ENCODE results near the gene EPB41L3.
"Not testable (repeated sequence)": the region's sequence is repeated elsewhere in the genome, so short reads cannot be mapped to it uniquely, and the experiment has no call there.

The EPB41L3 gene

DNA sequence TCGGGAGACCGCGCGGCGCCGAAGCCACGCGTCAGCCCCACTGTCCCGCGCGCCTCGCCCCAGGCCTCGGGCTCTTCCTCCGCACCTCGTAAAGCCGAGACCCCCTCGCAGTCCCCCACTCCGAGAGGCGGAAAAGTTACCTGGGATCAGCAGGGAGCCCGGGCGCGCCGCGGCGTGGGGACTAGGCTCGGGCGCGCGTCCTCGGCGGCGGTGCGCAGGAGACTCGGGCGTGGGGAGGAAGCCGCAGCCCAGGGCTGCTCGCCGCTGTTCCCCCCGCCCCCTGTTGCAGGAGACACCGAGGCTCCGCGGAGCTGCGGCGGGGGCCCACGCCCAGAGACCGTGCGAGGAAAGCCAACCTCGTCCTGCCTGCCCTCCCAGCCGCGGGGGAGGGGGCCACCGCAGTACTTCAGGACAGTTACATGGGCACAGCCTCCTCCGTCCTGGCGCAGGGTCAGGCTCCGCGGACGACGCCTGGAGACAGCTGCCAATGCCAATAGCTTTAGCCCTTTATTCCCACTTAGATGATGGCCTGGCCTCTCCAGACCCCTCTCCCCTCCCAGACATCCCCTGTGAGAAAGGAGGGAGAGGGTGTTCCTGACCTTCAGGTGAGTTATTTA is at the start of gene EPB41L3:
Gene EPB41L3 (minus strand): TSS at position 225 of the 617 bp plus-strand sequence. CDS start 54,814 bp downstream, outside the sequence.
- no peak for DNase-seq (ENCODE audit: low read depth in 2 of 2)

DNA sequence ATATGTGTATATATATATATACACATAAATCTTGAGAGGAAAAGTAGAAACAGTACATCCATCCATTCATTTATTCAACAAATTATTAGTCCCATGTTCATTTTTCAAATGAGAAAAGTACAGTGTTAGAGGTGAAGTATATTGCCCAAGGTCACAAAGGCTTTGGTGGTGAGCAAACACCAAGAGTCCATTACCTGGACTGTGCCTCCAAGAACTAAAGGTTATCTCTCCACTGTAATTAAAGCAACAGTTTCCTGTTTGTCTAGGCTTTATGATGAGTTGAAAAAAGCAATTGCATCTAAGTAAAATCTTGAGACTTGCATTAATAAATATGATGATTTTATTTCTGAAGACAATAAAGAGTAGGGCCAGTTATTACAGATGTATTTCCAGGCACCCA is 44.7 kb upstream of the EPB41L3 start:
- no peak for DNase-seq (ENCODE audit: low read depth in 2 of 2)

DNA sequence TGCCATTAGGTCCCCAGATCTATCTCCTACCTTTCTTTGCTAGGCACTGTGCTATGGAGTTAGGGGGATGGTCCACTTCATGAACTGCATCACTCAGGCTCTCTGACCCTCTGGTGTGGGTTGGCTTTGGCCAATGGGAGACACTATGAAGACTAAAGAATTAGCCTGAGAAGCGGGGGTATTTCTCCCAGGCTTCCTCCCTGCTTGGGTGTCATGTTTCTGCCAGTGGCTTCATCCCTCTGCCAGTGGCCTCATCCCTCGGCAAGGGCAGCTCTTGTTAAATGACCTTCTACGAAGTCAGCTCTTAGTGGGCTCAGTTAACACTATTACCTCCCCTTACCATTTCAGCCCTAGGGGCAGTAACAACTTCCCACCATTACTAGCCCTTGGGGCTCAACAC is 41.9 kb upstream of the EPB41L3 start:
- DNase-seq (ENCODE audit: low read depth in 2 of 2), result no peak

DNA sequence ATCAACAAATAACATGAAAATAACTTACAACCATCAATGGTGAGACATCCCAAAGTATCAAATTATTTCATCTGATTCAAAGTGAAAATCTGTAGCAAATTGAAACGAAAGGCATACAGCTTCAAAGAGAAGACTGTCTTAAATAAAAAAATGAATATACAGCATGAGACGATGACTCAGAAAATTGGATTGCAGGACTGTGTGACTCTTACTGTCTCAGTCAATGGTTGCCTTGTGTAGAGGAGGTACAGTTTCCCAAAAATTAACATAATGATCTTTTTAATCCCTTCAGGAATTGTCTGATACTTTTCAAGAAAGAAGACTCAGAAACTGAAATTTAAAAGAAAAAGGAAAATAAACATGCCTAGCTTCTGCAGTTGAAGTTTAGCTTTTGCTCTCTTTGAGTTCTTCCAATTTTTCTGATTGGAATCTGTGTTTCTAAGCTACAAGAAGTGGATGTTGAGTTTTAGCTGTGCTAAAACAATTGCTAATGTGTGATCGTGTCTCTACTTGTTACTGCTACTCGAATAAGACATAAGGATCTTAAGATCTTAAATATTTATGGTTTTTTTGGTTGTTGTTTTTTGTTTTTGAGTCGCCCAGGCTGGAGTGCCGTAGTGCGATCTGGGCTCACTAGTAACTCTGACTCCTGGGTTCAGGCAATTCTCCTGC is 41.1 kb upstream of the EPB41L3 start:
- no peak for DNase-seq (ENCODE audit: low read depth in 2 of 2)

DNA sequence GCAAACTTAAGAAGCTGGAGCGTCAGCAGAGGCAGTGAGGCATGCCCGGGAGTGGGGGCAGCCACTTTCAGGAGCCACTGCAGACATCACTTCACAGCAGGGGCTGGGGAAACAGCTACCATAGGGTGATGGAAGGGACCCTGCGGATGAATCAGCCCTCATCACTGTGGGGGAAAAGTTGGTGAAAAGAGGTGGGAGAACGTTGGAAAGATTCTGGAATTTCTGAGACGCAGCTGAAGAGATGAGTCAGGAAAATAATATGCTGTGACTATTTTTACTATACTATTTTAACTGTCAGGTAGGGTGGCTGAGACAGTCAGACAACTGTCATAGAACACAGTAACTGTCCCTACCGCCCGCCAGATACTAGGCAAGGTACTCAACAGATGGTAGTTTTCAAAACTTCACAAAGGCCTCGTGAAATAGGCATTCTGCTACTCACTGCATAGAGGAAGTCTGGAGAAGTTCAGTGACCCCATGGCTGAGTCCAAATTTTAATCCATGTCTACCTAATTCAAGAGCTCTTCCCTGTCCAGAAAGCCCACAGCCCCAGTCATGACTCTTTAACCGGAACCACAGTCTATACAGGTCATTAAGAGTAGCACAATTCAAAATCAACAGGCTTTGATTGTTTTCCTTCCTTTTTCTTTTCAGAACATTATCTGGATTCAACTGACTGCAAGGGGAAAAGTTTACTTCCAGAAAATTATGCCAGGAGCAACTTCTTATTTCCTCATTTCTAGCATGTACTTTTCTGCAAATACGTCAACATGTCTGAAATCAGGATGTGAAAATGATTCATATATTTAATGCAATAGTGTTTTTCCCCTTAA is 39.3 kb upstream of the EPB41L3 start:
- no peak for DNase-seq (ENCODE audit: low read depth in 2 of 2)

DNA sequence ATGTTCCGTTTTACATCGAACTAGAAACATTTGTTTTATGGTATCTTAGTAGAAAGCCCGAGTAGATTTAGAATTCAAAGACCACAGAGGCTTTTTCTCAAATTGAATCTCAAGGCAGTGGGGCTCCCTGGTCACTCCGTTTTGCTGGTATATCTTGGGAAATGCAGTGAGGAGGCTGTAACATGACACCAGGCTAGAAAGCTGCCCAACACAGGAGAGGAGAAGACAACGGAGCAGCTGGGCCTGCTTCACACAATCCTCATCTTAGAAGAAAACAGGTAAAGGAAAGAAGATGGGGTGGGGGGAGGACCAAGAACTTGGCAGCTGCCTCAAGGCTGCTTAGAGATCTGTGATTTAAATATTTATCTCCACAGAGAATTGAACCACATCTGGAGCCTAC is 38.3 kb upstream of the EPB41L3 start:
- DNase-seq (ENCODE audit: low read depth in 2 of 2), result no peak

DNA sequence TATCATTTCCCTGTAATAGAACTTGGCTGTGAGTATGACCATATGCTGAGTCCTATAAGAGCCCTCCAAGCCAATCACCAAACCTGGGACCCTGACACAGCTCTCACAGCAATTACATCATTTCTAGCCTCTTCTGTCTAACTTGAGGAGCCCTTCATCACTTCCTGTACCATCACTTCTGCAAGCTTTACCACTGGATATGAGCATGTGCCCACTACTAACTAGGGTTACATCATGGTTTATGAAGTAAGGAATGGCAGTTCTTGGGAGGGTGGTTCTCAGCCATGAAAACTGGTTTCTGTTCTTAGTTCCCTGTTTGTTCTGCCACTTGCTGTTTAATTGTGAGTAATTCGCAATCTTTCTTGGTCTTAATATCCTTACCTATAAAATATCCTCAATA is 31.0 kb upstream of the EPB41L3 start:
- DNase-seq (ENCODE audit: low read depth in 2 of 2), result no peak

DNA sequence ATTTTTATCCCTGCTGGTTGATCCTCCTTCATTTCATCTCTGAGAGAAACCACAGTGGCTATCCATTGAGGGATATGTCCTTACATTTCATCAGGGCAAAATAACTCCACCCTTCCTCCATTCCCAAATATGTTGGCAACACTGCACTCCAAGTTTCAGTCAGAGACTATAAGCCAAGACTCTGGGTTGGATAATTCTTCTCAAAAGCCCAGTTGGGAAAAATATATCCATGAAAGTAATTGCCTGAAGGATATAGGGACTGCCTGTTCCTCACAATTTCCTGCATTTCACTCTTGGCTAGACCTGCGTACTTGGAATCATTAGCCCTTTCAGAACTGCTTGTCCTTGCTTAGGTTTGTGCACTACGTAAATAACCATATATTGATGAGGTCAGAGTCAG is 27.9 kb upstream of the EPB41L3 start:
- no peak for DNase-seq (ENCODE audit: low read depth in 2 of 2)

DNA sequence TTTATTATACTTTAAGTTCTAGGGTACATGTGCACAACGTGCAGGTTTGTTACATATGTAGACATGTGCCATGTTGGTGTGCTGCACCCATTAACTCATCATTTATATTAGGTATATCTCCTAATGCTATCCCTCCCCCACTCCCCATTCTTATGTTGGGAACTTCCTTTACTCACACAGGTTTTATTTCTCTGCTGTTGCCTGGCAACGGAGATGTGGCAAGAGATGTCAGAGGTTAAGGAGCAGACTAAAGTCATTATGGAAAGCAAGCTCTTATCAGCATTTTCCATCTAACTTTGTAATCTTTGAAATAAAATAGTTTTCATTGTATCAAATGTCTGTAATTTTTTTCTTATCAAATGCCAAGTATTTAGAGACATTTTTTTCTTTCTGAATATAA is 26.8 kb upstream of the EPB41L3 start:
- DNase-seq (ENCODE audit: low read depth in 2 of 2), result not testable (repeated sequence)

DNA sequence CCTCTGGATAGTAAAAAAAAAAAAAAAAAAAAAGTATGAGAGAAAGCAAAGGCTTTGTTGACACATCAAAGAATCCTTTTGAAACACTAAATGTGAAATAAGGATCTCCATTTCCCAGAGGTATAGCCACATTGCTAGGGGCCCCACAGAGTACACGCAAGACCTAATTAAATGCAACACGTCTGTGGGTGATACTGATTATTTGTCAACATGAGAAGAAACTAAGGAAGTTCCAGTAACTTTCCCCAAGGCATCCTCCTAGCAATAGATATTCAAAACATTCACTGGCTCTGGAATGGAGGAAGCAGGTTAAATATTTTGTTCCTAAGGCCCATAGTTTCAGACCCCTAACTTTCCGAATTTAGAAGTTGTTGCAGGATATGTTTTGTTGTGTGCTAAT is 24.6 kb upstream of the EPB41L3 start:
- no peak for DNase-seq (ENCODE audit: low read depth in 2 of 2)

DNA sequence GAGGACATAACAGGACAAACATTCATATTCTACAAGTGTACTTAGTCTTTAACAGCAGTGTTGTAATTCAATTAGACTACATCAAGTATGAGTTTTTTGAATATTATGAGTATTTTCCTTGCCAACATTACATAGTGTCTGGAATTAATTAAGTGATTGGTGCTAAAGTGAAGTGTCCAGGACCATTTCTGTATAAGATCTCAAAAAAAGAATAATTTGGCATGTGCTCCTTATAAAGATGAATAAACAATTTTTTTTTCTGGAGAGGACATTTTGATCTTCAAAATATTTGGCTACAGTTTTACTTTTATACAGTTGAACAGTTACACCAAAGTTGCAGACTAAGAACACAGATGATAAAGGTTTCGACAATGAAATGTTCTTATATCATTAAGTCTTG is 15.1 kb upstream of the EPB41L3 start:
- DNase-seq (ENCODE audit: low read depth in 2 of 2), result no peak

DNA sequence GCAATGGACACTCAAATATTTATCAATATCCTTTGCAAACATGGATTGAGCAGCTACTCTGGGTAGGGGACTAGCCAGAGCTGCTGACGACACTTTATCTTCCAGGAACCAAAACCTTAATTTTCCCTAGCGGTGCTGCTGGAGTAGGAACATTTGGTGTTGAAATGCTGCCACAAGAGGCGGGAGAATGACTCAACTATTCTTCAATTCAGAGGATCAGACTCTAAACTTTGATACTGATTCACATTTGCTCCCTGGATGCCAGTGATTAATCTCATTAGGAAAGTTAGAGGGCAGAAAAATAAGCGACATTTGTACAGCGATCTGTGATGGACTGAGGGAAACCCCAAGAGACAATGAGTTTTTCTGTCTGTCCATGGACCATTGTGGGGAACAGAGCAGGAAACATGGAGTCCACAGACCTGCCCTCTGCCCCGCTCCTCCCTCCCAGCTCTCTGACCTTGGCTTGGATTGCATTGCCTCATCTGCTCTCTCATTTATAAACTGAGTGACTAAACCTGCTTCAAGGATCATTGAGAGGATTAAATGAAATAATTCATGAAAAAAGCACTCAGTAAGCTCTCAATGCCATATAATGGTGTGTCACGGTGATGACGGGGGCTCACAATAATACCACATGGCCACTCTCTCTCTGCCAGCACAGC is 12.6 kb upstream of the EPB41L3 start:
- DNase-seq (ENCODE audit: low read depth in 2 of 2), result no peak

DNA sequence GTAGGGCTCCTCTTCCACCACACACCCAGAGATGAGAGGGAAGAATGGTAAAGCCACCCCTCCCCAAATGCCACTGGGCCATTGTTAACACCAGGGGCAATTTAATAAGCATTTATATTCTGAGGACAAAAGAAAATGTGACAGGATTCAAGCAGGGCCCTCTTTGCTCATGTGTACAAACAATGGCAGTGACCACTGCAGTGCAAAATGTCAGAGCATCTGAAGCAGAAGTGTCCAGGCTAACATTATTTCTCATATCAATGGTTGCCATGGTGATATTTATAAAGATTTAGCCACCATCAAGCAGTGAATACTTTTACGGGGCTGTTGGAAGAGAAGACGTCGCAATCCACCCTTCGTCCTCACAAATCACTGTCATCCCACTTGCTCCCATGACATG is 10.8 kb upstream of the EPB41L3 start:
- no peak for DNase-seq (ENCODE audit: low read depth in 2 of 2)

DNA sequence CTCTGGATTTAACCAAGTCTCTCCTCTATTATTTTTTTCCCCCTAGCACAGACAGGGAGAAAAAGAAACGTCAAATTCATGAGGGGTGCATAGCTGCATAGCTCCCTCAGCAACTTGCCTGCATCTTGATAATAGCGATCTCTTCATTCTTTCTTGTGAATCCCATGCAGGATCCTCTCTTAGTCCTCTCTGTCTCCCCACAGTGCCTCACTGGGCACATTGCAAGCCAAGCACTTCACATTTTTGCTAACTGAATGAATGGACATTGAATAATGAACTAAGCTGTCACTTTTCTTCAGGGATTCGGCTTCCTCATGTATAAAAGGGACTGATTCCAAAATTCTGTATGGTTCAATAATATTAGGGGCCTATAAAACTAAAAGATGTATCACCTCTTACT is 2.9 kb upstream of the EPB41L3 start:
- no peak for DNase-seq (ENCODE audit: low read depth in 2 of 2)

DNA sequence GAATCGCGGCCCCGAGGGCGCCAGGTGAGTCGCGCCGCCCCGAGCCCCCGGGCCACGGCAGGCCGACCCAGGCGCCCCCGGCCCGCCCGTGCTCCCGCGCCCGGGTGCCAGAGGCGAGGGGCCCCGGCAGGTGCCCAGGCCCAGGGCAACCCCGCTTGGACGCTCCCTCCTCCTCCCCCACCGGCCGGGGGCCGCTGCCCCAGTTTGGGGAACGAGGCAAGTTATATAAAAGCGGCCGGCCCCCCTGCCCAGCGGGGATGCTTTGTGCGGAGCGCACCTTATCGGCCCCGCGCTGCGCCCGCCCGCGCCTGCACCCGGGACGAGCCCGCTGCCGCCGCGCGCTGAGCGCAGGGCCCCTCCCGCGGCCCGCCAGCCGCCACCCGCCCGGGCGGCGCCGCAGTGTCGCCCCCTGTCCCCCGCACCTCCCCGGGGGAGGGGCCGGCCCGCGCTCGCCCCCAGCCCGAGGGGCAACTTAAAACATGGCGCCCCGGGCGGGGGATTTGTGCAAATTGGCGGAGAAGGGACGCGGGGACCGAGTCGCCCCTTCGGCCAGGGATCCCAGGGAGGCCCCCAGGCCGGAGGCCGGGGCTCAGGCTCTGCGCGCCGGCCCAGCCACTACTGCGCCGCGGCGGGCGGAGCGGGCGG is 639 bp downstream of the EPB41L3 start:
- DNase-seq (ENCODE audit: low read depth in 2 of 2), result no peak

DNA sequence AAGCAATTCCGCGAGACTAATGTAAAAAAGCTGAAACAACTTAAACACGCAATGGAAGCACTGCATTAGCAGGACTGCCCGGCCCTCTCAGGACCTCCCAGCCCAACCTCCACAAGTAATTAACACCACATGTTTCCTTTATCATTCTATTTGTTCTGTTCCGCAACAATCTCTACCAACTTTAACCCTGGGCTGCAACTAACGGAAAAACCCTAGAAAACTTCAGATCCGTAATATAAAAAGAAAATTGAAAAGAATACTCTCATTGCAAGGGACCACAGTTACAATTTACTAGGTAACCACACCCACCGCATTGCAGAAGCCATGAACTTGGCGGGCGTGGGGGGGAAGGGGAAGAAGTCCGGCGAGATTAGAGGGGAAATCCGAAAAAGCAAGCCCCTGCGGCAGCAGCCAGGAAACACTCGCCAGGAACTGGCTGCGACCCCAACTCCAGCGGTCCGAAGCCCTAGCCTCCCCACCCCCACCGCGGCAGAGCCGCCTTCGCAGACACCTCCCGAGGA is 1.2 kb downstream of the EPB41L3 start:
- DNase-seq (ENCODE audit: low read depth in 2 of 2), result no peak

DNA sequence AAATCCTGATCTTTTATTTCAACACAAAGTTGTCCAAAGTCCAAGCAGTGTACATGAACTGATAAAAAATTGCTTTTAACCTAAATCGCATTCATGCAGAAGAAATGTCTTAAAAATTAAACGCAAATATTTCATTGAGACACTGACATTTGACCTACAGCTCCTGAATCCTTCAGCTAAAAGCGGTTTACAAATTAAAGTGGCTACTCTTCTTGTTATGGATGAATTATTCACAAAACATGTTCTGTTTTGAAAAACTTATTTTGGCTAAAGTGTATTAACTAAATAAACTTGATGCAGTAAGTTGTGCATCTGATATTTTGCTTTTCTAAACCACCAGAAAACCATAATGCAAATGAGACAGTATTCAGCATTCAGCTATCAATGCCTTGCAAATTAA is 2.2 kb downstream of the EPB41L3 start:
- DNase-seq (ENCODE audit: low read depth in 2 of 2), result no peak

DNA sequence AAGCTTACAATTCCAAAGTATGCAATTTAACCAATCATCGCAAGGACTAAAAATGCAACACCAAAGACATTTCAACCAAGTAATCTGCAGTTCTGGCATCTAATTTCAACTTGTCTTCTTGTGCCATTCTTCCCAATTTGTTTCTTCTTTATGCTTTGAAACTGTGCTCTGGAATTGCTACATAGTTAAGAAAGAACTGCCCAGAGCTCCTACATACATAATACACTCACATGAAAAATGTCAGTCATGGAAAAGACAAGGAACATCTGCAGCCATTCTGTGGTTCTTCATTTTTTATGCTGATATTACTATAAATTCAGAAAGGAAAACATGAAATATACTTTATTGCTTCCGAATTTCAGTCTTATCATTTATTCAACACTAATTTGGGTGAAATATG is 4.4 kb downstream of the EPB41L3 start:
- no peak for DNase-seq (ENCODE audit: low read depth in 2 of 2)

DNA sequence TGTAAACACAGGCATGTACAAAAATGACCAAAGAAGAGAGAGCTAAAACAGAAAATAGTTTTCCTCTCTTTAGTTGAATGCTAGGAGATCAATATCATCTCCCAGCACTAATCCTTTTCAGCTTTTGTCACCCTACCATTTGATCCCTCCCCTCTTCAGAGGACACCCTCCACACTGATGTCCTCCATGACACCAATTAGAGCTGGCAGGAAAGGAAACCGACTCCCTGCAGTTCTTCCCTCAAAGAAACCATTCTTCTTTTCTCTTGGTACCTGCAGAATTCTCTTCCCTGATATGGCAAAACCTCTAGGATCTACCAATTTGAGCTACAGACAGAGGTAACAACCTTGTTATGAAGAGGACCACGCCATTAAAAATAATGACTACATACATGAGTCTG is 5.3 kb downstream of the EPB41L3 start:
- no peak for DNase-seq (ENCODE audit: low read depth in 2 of 2)

DNA sequence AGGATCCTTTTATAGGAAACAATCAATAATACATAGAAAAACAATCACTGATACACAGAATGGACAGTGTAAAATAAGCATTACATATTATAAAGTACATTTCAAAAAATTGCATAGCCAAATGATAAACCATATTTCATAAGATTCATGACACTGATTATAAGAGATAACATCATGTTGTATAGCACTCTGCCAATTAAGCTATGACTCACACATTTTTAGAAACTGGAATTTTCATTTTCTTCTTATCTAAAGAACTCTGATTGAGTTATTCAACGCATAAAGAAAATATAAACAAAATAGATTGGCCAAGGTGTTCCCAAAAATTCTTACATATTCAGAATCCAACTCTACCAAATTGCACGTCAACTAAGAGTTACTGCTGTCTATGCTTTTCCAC is 5.9 kb downstream of the EPB41L3 start:
- DNase-seq (ENCODE audit: low read depth in 2 of 2), result no peak

DNA sequence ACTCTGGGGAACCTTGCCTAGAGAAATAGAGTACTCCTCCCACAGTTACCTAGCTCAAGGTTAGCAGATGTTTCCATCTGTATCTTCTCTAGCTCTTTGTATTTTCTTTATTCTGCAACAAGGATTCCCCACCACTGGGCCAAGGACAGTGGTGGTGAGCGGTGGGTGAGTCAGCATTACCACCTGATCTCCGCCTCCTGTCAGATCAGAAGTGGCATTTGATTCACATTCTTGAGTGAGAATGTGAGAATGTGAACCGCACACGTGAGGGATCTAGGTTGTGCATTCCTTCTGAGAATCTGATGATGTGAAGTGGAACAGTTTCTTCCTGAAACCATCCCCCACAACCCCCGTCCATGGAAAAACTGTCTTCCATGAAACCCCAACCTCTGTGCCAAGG is 9.0 kb downstream of the EPB41L3 start:
- no peak for DNase-seq (ENCODE audit: low read depth in 2 of 2)

DNA sequence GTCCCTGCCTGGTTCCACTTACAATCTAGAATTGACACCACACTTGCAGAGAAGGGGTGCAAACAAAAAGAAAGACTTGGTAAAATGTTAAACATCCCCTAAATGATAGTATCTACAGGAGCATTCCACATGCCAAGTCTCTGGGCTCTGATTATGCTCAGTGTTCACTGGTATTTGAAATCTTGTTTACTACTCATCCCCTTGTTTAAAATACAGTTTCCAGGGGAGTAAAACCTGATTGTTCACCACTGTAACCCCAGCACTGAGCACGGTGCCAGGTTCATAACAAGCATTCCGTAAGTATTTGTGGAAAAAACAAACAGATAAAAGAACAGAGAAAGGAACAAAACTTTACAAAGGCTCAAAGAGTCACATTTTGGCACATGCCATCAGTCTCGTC is 11.7 kb downstream of the EPB41L3 start:
- no peak for DNase-seq (ENCODE audit: low read depth in 2 of 2)
